ENCODE results near the gene ALKBH4.
"Not testable (repeated sequence)": the region's sequence is repeated elsewhere in the genome, so short reads cannot be mapped to it uniquely, and the experiment has no call there.

The ALKBH4 gene, protein sequence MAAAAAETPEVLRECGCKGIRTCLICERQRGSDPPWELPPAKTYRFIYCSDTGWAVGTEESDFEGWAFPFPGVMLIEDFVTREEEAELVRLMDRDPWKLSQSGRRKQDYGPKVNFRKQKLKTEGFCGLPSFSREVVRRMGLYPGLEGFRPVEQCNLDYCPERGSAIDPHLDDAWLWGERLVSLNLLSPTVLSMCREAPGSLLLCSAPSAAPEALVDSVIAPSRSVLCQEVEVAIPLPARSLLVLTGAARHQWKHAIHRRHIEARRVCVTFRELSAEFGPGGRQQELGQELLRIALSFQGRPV

DNA sequence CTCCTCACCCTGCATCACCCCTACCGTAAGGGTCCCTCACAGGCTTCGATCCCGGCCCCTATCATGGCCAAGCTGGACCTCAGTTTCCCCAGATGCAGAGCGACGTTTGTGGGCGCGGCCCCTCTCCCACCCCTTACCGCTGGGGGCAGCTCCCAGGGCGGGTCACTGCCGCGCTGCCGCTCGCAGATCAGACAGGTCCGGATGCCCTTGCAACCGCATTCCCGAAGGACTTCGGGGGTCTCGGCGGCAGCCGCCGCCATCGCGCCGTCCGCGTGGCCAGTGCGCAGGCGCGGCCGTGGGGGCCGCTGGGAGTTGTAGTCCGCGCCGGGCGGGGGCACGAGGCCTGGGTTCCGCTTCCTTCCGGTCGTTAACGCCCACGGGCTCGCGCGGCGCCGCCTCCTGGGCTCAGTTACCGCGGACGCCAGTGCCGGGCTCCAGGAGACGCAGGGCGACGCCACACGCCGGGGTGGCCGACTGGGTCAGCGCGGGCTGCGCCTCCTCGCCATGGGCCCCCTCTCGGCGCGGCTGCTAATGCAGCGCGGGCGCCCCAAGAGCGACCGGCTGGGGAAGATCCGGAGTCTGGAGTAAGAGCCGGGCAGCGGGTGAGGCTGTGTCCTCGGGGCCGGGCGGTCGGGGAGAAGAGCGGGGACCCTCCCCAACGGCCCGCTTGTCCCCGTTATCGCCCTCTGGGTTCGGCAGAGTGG is at the start of gene ALKBH4, which contains the start of gene LRWD1:
Gene ALKBH4, minus strand, starts transcription at position 287 of the 704 bp plus-strand sequence. Its CDS starts 27 bp downstream, at position 260.
Gene LRWD1, plus strand, starts transcription at position 408 of the 704 bp plus-strand sequence. Its CDS starts 97 bp downstream, at position 505.
- peak; percentile 98 for DNase-seq

DNA sequence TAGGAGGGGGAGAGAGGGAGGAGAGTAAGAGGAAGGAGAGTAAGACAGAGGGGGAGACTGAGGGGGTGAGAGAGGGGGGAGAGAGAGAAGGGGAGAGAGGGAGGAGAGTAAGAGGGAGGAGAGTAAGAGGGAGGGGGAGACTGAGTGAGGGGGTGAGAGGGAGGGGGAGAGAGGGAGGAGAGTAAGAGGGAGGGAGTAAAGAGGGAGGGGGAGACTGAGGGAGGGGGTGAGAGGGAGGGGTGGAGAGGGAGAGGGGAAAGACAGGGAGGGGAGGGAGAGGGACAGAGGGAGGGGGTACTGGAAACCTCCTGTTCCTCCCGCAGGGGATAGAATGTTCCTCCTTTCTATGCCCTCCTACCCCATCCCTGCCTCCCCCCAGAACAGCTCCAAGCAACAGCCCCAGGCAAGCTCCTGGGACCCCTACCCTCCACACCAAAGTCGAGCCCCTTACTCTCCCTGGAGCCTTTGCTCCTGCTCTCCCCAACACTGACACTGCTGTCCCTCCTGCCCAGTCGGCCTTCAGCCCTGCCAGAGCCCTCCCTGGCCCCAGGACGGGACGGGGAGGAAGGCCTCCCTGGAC is 48.1 kb upstream of the ALKBH4 start:
- DNase-seq, result peak; percentile 50

DNA sequence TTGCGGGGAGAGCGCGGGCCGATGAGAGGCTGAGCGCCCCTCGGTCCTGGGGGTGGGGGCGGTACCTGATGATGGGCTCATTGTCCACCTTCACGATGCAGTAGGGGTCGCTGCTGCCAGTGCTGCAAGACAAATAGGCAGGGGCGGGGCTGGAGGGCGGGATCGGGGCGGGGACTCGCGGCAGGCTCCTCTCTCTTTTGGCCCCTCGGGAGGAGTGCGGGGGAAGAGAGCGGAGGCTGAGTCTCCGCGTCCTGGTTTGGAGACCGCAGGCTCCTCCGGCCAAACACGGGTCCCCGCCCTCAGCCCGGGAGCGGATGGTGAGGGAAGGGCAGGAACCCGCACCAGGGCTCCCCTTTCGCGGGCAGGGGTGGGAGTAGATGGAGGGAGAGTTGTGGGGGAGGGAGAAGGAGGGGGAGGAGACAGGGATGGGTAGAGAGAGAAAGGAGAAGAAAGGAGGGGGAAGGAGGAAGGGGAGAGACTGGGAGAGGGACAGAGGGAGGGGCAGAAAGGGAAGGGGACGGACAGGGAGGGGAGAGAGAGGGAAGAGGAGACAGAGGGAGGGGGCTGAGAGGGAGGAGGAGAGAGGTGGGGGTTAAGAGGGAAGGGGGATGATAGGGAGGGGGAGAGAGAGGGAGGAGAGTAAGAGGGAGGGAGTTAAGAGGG is 47.3 kb upstream of the ALKBH4 start:
- DNase-seq, result not testable (repeated sequence)

DNA sequence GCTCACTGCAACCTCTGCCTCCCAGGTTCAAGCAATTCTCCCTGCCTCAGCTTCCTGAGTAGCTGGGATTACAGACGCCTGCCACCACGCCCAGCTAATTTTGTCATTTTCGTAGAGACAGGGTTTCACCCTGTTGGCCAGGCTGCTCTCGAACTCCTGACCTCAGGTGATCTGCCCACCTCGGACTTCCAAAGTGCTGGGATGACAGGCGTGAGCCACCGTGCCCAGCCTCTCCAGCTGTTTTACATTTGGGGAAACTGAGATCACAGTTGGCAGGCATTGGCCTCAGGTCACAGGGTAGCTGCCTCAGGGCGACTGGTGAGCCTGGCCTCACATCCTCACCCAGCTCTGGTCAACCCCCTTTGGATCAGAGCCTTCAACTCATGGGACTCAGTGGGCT is 45.9 kb upstream of the ALKBH4 start:
- not testable (repeated sequence) for DNase-seq

DNA sequence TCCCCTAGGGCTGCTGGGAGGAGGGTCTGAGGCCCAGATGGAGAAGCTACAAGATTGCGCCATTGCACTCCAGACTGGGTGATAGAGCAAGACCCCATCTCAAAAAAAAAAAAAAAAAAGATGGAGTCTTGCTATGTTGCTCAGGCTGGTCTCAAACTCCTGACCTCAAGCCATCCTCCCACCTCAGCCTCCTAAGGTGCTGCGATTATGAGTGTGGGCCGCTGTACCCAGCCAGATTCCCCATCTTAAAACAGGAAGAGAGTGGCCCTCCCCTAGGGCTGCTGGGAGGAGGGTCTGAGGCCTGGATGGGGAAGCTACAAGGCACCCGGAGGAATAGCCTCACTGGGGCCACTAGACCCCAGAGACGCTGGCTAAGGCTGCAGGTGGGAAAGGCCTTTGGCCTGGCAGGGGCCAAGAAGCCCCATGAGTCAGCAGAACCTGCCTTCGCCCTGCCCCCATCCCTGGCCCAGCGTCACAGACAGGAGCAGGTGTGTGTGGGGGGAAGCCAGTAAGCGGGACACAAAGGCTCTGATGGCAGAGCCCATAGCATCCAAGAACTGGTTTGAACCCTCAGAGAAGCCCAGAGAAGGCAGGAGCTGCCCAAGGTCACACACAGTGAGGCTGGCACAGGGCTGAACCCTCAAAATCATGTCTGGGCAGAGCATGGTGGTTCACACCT is 42.9 kb upstream of the ALKBH4 start:
- not testable (repeated sequence) for DNase-seq

DNA sequence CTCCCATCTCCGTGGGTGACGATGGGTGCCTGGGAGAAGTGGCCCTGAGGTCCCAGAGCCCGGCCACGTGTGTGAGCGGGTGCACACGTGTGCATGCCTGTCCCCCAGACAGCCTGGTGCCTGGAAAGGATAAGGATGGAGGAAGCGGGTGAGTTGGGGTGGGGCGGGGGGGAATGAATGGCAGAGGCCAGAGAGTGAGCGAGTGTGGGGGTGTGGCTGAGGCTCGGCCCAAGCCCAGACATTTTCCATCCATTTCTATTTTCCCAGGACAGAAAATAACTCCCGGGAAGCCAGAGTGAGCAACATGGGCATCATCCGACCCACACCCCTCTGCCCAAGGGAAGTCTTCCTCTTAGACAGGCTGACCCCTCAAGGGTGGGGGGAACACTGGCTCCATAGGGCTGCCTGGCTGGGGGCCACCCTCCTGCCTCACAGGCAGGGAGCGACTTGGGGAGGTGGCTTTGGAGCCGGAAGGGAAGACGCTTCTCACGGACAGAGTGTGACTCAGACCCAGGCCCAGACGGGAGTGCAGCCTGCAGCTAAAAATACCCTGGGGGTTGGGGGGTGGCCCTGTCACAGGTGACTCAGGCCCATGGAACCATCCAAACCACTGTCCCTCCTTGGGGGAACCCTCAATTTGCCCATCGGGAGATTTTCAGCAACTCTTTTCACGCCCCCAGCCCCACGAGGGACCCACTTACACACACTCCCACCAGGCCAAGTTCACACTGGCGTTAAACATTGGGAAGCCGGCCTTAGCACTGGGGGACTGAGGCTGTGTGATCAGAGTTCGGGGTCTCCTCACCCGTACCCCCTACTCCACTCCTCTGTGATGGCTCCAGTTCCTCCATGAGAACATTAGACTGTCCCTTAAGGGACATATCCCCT is 40.9 kb upstream of the ALKBH4 start:
- DNase-seq, result not testable (repeated sequence)

DNA sequence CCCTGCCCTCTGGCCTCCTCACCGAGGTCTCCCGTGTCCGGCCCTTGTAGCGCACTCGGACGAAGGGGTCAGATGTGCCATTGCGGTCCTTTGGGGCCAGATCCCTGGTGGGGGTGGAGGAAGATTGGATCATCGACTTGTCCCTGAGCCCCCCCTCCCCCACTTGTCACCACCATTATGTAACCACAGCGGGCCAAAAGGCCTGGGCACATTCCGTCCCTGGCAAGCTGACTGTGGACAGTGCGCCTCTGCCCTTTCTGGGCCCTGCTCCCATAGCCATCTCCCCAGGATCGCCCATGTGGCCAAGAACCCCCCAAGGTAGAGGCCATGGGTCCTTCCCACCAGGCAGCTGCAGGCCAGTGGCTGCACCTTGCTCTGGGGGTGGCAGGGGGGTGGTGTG is 38.5 kb upstream of the ALKBH4 start:
- not testable (repeated sequence) for DNase-seq

DNA sequence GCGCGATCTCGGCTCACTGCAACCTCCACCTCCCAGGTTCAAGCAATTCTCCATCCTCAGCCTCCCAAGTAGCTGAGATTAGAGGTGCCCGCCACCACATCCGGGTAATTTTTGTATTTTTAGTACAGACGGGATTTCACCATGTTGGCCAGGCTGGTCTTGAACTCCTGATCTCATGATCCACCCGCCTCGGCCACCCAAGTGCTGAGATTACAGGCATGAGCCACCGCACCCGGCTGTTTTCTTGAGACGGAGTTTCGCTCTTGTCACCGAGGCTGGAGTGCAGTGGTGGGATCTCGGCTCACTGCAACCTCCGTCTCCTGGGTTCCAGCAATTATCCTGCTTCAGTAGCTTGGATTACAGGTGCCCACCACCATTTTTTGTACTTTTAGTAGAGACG is 33.7 kb upstream of the ALKBH4 start:
- DNase-seq, result not testable (repeated sequence)

DNA sequence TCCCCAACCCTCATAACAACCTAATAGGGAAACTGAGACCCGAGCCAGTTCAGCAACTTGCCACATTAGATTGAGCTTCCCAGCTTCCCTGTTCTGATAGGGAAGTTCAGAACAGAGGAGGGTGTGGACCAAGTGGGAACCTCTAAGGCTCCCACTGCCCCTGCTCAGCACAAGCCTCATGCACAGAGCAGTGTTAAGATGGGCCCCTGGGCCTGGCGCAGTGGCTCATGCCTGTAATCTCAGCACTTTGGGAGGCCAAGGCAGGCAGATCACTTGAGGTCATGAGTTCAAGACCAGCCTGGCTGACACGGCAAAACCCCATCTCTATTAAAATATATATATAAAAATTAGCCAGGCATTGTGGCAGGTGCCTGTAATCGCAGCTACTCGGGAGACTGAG is 32.6 kb upstream of the ALKBH4 start:
- DNase-seq, result not testable (repeated sequence)

DNA sequence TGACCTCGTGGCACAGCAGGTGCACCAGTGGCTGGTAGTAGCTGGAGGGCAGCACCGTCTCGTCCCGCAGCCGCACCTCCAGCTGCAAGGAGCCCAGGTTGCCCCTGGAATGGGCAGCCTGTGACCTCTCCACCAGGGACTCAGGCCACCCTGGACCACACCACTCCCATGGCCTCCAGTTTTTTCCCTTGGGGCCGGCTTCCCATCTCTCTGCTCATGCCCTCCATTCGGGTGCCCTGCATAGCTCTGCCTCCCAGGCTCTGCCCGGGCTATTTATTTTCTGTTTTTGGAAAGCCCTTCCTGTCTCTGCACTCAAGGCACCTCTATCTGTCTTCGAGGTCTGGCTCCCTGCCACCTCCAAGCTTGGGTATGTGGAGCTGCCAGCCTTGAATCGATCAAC is 32.2 kb upstream of the ALKBH4 start:
- DNase-seq, result not testable (repeated sequence)

DNA sequence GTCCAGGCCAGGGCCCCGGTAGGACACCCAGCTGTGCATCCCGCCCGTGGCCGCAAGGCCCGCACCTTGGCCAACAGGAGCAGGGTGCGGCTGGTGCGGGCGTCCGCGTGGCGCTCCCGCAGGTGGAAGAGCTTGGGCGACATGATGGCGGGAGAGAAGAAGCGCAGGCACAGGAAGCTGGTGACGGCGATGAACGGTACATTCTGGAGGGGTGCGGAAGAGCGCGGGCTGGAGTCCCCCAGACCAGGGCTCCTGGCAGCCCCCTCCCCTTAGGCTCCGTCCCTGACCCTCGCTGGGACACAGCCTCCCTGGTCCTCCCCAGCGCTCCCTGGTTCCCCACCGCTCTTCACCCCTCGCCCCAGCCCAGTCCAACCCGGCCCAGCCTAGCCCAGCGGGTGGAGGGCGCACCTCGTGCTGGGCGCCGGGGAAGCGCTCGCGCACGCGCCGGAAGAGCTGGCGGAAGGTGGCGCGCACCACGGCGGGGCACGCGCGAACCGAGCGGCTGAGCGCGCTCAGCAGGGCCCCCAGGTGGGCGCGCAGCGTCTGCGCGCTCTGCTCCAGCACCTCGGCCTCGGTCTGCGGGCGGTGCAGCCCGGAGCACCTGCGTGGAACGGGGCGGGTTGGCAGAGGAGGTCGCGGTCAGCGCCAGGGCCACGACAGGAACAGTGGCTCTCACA is 29.9 kb upstream of the ALKBH4 start:
- DNase-seq, result not testable (repeated sequence)

DNA sequence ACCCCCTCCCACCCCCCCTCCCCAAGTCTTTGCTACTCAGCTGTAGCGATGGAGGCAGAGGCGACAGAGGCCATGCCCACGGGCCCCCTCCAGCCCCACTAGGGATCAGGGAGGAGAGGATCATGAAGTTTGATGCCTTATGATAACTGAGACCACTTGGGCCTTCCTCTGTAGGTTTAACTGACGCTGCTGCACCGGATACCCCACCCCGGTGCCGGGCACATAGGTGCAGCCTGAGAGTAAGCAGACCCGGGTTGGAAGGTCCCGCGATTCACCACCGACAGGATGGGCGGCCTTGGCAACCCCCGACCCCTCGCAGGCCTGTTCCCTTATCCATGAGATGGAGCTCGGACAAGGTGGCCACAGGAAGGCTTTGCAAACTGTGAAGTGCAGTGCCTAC is 29.4 kb upstream of the ALKBH4 start:
- not testable (repeated sequence) for DNase-seq

DNA sequence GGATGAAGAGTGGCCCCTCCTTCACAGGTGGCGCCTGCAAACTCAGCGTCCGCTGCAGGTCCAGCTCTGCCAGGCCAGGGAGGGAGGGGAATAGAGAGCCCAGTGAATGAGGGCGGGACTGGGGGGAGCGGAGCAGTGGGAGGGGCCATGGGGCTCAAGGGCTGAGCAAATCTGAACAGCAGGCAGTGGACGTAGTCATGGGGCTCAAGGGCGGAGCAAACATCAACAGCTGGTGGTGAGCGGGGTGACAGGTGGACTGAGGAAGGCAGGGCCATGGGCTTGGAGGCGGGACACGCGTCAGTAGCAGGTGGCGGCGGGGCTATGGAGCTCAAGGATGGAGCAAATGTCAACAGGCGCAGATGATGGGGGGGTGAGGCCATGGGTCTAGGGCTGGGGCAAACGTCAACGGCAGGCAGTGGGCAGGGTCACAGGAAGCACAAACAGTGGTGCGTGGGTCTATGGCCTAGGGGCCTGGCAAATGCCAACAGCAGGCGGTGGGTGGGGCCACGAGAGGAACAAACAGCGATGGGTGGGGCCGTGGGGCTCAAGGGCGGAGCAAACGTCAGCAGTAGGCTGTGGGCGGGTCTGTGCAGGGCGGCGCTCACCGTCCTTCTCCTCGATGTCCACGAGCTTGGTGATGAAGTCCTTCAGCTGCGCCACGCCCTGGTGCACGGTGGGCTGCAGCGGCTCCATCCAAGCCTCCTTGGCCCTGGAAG is 28.7 kb upstream of the ALKBH4 start:
- DNase-seq, result not testable (repeated sequence)

DNA sequence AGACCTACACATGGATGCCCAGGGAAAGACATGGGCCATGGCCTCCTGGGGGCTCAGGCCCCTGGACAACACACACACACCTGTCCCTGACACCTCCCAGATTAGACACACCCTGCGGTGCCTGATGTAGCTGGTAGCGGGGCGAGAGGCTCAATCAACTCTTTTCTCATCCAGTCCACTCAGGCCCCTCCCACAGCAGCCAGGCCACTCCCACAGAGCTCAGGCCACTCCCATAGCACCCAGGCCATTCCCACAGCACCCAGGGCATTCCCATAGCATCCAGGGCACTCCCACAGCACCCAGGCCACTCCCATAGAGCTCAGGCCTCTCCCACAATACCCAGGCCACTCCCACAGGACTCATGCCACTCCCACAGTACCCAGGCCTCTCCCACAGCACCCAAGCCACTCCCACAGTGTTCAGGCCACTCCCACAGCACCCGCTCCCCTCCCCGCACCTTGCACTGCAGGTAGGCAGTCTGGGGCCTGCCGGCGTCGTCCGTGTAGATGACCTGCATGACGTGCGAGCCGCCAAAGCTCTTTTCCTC is 25.9 kb upstream of the ALKBH4 start:
- not testable (repeated sequence) for DNase-seq

DNA sequence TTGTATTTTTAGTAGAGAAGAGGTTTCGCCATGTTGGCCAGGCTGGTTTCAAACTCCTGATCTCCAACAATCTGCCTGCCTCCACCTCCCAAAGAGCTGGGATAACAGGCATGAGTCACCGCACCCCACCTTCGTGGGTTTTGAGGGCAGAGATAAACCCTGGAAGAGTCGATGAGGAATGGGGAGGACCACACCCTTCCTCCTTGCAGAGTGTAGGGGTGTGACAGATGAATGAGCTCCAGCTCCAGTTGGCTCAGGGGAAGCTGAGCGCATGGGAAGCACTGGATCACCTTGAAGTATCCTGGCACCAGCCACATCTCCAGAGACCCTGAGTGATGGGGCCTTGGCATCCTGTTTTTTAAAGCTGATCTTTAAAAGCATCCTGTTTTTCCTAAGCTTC is 19.7 kb upstream of the ALKBH4 start:
- not testable (repeated sequence) for DNase-seq

DNA sequence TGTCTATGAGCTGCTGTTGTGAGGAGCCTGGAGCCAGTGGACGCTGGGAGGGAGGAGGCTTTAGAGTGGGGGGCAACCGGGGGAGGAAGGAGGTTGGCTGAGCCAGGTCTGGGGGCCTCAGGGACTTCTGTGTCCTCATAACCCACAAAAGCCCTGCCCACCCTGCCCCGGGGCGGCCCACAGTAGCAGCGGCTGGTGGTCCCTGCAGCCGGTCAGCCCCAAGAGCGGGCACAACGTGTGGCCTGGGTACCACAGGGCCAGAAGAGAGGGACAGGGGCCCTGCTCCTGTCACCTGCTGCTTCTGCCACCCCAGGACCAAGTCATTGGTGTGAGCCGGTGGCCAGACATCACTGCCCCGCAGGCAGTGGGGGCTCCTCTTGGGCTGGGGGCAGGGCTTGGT is 17.3 kb upstream of the ALKBH4 start:
- DNase-seq, result not testable (repeated sequence)

DNA sequence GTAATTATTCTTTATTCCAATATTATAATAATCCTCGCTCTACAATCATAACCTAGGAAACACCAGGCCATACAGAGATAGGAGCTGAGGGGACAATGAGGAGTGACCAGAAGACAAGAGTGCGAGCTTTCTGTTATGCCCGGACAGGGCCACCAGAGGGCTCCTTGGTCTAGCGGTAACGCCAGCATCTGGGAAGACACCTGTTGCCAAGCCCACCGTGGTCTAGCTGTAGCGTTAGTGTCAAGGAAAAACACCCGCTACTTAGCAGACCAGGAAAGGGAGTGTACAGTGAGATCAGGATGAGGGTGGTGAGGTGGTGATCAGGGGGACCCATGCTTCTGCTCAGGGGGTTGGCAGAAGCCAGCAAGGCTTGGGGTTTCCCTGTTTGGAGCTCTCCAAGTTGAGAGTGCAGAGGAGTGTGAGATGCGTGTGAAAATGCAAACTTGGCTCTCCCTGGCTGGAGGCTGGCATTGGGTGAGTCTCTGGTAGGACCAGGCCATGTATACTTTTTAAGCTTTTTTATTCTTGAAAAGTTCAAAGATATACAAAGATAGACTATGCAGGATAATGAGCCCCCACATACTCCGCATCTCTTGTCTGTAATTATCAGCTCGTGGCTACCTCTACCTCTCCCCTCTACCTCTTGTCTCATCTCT is 15.4 kb upstream of the ALKBH4 start:
- DNase-seq, result not testable (repeated sequence)

DNA sequence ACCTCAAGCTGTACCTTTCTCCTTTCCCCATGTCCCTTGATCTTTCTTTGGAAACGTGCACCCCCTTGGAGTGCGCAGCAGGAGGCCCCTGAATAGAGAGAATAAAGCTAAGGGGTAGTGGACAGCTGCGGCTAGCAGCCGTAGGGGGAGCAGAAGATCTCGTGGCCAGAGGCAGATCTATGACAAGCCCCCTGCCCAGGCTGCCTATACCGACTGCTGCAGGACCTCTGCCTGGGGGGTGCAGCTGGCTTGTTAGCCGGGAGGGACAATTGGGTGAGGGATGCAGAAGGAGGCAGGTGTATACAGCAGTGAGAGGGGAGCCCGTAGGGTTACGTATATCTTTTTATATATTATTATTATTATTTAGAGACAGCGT is 14.5 kb upstream of the ALKBH4 start:
- not testable (repeated sequence) for DNase-seq

Data from inflammatory macrophage treated with lipopolysaccharide for 4 hours (primary cell).